Stimulated activated CD8-positive, alpha-beta memory T cell treated with anti-CD3 and anti-CD28 coated beads, Interleukin-7, amount 100 ng/mL, for 1 hour (primary cell): ENCODE measurements around the gene SAMD8.
"Not testable (repeated sequence)": the region's sequence is repeated elsewhere in the genome, so short reads cannot be mapped to it uniquely, and the experiment has no call there.

ENCODE experiments used
- DNase-seq, 2 donors: peaks; one replicate each; pipeline ENCODE4 v3.0.0-alpha.2; 2020; ENCODE audit warnings: low read depth in 2 of 2

Gene SAMD8

DNA sequence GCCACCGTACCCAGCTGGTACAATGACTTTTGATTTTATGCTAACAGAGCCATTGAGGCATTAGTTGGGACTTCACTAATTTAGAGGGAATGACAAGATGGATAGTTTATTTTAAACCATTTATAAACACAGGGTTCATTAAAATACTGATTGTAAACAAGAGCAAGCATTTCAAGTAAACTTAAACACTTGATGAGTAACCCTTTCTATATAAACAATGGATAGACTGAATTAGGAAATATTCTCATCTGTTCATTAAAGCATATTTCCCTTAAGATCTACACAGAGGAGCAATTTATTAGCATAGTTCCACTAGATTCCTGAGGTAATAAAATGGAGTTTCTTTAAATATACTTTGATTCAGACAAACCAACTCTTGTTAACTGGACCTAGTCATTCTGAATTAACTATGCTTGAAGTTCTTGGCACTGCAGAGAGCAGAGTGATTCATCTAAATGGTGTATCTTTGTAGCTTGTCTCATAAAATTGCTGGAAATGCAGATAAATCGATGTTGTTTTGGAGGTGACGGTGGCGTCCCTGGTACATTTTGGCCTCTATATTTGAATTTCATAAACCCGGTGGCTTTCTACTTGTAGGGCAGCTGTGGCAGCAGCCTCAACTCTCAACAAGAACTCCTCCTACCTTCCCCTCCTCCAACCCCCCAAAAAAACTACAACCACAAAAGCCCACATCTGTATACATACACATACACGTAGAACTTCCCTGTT lies 83.7 kb downstream of the SAMD8 start:
- DNase-seq, result no peak

DNA sequence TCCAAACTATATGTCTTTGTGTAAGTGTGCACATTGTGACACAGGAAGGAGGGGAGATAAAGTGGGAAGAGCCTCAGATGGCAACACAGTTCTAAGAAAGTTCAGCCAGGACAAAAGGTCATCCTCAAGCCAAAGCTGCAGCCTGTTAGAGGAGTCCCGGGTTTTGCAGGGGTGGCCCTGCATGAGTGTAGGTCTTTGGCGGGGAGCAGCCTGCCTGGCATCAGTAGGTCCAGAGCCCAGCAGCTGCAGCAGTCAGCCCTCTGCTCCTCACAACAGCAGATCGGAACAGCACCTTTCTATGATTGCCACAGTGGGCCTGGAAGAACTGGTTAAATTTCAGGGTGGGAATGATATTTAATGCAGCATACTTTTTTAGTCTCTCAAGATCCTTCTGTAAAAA lies 85.6 kb downstream of the SAMD8 start:
- no peak for DNase-seq

DNA sequence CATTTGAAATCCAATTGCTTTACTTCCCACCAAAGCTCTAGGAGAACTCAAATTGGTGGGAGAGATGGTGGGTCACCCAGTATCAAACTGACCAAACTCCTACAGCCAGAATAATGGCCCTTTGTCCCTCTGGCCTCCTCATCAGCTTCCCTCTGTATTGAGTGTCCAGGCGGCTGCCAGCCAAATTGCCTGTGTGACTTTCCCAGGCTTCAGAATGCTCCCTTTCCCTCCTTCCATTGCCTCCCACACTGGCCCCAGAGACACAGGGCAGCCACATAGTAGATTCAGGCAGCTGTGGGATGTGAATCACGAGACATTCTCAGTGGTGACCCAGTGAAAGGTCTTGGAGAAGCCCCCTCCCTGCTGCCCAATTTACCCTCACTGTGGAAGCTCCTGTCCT lies 86.5 kb downstream of the SAMD8 start:
- DNase-seq, result no peak

DNA sequence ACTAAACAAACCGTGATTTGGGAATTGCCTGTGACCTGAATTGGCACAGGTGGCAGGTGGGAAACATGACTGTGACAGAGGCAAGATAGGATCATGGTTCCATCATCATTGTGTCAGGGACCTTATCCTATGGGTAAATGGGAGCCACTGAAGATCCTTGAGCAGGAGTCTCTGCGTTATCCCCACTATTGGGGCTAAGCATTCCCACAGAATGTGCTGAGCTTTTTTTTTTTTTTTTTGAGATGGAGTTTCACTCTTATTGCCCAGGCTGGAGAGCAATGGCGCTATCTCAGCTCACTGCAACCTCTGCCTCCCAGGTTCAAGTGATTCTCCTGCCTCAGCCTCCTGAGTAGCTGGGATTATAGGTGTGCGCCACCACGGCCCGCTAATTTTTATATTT lies 88.5 kb downstream of the SAMD8 start:
- not testable (repeated sequence) for DNase-seq

DNA sequence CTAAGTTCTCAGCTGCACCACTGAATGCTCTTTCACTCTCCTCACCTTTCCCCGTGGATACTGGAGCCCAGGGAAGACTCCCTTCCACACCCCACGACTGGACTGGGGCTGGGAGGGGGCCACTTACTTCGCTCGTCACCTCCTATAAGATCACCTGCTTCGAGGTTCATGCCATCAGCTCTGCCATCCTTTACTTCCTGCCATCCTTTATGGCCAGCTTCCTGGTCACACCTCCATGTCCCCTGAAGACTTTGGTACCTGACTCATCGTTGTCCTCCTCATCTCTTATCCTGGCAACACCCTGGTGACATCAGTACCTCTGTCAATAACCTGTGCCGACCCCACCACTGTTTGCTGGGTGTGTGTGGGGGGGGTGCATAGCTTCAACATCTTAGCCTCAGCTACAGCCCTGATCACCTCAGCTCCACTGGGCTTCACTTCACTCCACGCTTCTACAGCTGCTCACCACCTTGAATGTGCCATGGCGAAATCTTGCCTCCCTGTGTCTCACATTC lies 90.4 kb downstream of the SAMD8 start:
- no peak for DNase-seq

DNA sequence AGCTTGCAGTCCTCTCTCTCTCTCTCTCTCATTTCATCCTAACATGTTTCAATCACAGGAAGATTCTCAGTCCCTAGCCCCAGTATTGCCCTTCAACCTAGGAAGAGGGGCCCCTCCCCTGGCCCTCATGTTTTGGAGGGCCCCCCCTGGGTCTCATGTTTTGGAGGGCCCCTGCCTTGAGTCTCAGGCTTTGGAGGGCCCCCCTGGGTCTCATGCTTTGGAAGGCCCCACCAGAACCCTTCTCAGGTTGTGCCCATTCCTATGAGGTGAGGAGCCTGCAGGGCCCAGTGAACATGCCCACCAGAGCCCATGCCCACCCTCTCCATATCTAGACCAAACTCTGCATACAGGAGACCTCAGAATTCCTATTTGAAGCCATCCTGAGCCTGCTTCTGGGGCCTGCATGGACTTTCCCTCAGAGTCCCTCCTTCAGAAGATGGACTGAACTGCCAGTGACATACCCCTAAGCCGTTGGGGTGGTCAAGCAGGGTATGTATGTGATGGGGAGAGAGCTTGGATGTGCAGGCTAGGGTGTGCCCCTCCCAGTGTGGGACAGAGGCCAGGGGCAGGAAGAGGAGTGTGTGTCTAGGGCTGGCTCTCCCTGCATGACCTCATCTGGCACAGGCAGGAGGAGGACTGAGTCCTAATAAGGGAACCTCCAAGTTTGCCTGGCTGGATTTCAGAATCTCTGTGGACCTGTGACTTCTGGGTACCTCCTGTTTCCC lies 91.0 kb downstream of the SAMD8 start:
- no peak for DNase-seq

DNA sequence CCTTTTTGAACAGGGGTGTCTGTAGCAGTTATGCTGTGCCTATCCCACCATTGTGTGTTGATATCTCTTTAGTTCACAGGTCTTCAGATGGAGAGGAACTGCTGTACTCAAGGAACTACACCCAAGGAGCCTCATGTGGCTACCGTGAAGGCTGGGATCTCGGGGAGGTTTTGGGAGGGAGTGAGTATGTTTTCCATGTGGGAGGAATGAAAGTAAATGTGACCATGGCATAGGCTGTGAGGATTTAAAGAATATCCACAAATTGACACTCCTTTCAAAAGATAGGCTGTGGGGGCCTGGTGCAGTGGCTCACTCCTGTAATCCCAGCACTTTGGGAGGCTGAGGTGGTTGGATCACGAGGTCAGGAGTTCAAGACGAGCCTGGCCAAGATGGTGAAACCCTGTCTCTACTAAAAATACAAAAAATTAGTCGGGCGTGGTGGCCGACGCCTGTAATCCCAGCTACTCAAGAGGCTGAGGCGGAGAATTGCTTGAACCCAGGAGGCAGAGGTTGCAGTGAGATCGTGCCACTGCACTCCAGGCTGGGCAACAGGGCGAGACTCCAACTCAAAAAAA lies 91.7 kb downstream of the SAMD8 start:
- DNase-seq, result not testable (repeated sequence)

DNA sequence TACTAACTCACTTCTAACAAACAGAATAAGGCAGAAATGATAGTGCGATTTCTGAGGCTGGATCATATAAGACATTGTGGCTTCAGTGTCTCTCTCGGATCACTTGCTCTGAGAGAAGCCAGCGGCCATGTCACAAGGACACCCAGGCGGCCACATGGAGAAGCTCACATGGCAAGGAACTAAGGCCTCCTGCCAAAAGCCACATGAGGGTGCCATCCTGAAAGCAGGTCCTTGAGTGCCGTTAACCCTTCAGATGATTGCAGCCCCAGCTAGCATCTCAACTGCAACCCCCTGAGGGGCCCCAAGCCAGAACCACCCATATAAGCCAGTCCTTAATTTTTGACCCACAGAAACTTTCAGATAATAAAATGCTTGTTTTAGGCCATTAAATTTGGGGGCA lies 92.3 kb downstream of the SAMD8 start:
- no peak for DNase-seq

DNA sequence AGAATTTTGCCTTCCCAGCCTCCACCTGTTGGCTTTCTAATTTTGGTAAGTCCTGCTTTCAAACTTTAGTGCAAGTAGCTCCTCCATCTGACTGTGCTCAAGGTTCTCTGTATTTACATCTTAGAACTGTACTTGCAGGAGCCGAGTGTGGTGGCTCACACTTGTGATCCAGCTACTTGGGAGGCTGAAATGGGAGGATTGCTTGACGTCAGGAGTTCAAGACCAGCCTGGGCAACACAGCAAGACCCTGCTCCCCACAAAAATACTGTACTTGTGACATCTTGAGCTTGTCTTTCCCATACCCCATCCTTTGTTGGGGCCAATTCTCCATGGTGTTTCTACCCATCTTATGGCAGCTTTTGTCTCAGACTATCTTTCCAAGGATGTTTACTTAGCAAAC lies 94.5 kb downstream of the SAMD8 start:
- DNase-seq, result no peak

DNA sequence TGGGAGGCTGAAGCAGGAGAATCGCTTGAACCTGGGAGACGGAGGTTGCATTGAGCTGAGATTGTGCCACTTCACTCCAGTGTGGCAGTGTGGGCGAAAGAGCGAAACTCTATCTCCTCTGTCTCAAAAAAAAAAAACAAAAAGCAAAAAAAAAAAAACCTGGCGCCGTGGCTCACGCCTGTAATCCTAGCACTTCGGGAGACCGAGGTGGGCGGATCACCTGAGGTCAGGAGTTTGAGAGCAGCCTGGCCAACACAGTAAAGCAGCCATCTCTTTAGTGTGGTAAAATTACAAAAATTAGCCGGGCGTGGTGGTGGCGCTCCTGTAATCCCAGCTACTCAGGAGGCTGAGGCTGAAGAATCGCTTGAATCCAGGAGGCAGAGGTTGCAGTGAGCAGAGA lies 95.2 kb downstream of the SAMD8 start:
- not testable (repeated sequence) for DNase-seq

DNA sequence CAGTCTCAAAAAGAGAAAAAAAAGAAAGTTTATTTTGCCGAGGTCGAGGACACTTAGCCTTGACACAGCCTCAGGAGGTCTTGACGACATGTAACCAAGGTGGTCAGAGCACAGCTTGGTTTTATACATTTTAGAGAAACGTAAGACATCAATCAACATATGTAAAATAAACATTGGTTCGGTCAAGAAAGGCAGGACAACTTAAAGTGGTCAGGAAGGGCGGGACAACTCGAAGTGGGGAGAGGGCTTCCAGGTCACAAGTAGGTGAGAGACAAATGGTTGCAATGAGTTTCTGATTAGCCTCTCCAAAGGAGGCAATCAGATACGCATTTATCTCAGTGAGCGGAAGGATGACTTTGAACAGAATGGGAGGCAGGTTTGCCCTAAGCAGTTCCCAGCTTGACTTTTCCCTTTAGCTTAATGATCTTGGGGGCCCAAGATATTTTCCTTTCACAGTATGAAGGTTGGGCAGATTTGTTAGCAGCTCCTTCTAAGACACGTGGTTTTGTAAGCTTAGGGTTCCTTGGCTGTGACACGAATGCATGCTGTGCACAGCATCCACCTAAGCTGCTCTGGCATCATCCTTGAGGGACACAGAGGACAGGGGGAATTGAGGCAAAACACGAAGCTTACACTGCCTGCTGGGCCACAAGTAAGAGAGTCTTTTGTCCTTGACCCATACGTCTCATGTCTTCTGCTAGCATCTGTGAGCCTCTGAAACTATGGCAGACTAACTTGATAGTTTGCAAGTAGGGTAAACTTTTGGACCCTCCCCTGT lies 95.8 kb downstream of the SAMD8 start:
- DNase-seq, result no peak

DNA sequence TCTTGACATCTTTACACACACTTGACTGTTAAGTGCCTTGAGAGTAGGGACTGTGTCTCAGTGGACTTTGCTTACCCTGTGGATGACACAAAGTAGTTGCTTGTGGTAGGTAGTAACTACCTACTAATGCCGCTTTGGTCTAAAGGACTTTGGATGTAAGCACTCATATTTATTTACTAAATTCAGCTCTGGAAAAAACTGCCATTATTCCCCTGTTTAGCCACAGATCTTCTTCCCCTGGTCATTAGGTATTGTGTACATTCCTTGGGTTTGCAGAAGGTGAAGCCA lies 96.3 kb downstream of the SAMD8 start:
- DNase-seq, result no peak

DNA sequence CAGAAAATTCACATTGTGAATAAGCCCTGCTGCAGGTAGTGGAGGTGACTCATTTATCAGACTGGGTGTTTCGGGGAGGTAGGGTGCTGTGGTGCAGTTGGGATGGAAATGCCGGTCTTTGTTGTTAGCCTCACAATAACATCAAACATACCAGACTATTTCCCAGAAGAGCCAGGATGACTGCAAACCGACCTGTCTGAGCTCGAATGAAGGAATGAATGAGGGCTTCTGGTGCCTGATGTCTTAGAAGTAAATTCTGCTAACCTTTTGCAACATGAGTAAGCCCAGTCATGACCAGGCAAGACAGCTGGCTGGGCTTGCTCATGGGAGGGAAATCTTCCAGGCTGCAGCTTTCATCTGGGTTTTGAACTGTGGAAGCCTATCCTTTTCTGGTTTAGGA lies 96.7 kb downstream of the SAMD8 start:
- DNase-seq, result no peak

DNA sequence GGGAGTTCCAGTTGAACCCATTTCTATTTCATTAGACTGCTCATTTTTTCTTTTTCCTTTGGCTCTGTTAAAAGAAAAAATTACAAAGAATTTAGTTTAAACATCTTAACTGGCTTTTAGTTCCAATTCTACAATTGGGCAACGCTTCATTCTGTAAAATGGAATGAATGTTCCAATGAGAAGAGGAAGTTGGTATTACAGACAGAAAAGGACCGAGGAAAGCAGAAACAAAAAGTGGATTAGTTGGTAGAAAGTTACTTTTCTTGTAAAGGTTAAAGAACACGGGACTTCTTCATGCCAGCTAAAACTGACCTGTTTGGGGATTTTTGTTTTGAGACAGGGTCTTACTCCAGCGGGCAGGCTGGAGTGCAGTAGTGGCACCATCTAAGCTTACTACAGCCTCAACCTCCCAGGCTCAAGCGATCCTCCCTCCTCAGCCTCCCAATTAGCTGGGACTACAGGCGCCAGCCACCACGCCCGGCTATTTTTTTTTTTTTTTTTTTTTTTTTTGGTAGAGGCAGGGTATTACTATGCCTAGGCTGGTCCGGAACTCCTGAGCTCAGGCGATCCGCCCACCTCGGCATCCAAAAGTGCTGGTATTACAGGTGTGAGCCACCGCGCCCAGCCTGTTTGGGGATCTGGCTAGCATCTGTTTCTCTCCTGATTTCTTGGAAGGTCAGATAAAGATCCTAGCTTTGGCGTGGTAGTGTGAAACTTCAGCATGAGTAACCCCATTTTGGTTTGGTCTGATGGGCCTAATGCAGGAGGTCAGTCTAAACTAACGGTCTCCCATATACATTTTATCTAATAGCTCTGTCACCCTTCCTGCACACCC lies 97.8 kb downstream of the SAMD8 start:
- no peak for DNase-seq

DNA sequence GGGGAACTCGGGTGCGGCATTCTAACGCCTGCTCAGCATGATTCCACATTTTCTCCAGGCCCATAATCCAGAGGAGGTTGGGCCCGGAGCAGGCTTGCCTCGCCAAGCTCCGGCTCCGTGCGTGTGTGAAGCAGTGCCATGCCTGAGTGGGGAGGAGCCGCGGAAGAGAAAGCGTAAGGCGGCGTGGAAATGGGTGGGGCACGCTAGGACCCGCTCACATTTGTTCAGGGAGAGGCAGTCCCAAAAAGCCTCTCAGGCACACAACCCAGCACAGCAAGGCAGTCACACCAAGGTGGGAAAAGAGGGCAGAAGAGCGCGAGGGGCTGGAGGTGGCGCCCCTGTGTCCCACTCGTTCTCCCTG lies 98.4 kb downstream of the SAMD8 start:
- DNase-seq, result peak; percentile 47 to 49

DNA sequence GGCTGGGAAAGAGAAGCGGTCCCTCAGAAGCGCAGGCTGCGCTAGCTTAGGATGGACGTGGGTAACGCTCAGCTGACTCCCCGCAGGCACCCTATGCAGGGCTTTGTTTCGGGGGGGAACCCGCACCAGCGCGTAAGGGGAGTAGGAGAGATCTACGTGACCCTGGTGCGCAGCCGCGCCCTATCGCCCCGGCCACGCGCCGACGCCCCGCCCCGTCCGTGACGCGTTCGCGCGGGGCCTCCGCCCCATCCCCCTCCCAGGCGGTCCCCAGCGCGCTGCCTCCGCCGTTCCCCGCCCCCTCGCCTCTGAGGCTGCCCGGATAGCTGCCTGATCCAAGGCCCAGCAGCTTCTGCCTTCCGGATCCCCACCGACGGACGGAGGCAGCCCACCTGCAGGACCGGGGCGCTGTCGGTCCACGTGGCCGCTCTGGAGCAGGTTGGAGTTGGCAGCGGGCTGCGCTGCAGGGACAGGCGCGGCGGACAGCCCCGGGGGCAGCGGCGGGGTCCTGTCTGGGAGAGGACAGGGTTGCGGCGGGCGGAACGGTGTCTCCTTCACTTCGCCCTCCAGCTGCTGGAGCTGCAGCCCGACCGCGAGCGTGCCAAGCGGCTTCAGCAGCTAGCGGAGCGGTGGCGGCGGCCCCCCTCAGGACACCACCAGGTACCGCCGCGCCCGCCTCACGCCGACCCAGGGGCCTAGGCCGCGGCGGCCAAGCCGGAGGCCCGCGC lies 99.0 kb downstream of the SAMD8 start, which contains the start of gene VDAC2:
Gene VDAC2, plus strand, starts transcription at position 515 of the 725 bp plus-strand sequence. CDS start 363 bp downstream, outside the sequence.
- peak; percentile 91 to 92 for DNase-seq

DNA sequence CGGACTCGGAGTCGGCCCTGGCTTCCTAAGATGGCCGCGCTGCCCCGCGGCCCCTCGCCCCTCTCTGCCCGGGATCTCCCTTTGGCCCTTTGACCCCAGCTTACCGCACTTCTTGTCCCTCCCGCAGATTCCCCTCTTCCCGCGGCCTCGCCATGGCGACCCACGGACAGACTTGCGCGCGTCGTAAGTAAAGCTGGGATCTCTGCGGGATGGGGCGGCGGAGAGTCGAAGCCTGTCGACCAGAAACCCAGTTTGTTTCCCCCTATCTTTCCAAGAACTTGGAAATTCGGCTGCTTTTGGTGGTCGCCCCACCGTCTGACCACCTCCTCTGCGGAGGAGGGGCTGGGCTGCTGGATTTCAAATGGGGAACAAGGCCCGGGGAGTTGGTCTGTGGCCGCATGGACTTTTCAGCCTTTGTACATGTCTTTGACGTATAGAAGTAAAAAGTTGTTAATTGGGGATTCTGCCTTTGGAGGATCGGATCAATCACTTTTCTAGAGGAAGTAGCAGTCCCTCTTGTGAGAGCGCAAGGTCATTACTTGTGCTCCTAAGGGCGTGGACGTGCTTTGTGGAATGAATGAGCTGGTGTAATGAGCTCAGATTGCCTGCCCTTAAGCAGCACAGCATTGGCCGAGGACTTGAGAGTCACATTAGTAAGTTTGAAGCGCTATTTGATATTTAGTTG lies 99.7 kb downstream of the SAMD8 start:
- DNase-seq, result no peak

DNA sequence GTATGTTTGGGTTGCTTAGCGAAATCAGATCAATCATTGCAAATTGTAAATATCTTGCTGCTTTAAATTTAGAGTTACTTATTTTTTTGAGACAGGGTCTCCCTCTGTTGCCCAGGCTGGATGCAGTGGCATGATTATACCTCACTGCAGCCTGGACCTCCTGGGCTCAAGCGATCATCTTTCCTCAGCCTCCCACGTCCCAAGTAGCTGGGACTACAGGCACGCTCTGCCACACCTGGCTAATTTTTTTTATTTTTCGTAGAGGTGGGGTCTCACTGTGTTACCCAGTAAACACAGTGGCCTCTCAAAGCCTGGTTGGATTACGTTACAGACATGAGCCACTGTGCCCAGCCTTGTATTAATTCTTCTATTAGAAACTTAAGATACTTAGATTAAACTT lies 100.9 kb downstream of the SAMD8 start:
- no peak for DNase-seq

DNA sequence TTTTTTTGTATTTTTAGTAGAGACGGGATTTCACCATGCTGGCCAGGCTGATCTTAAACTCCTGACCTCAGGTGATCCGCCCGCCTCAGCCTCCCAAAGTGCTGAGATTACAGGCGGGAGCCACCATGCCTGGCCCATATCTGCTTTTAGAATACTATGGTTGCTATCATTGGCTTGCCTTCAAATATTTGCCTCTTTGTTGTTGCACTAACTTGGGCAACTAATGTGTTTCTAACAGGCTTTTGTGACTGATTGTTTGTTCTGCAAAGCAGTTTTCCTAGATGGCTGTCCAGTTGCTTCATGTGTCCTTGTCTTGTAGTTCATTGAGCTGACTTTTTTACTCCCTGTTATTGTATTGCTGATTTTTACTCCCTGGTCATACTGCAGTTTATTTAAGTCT lies 108.8 kb downstream of the SAMD8 start:
- no peak for DNase-seq

DNA sequence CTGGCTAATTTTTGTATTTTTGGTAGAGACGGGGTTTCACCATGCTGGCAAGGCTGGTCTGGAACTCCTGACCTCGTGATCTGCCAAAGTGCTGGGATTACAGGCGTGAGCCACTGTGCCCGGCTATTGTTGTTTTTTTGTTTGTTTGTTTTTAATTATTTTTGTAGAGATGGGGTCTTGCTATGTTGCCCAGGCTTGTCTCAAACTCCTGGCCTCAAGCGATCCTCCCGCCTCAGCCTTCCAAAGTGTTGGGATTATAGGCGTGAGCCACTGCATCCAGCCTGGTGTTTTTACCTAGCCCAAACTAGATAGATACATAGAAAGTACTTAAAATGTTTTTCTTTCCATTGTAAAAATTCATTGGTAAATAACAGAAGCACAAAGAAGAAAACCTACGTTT lies 110.0 kb downstream of the SAMD8 start:
- not testable (repeated sequence) for DNase-seq
